GM12878 (cell line): Measurements from ENCODE around the gene GCNT1. TPM values are rescaled to one million over a fixed set of nuclear protein-coding genes. Genes with fewer than 3 reads are reported as not detected.

Source experiments
- ATAC-seq: fragments of 200-7000 bp; cut with Tn5 transposase; 3 replicates; pipeline ENCODE4 v1.9.1; 2020; ENCODE audit warnings: mild to moderate bottlenecking, moderate library complexity
- BruUV-seq: library from RNA; stranded (reverse); fragments of 400-500 nt; replicated peaks from 2 replicates; lab custom pipeline; 2021; lab: Mats Ljungman, UMichigan
- CTCF ChIA-PET: fragments of 300-600 bp; sonication (Branson Sonifier 250); formaldehyde crosslinking; extraction: SDS; loops from one replicate; lab custom pipeline; 2021; ENCODE audit warnings: inconsistent platforms; lab: Yijun Ruan, JAX
- POLR2A ChIA-PET: fragments of 350-600 bp; formaldehyde crosslinking; extraction: SDS; loops from one replicate; lab custom pipeline; 2021; ENCODE audit warnings: inconsistent platforms; lab: Charles Lee
- RAD21 ChIA-PET: fragments of 300-600 bp; sonication (Branson Sonifier 250); formaldehyde crosslinking; loops from one replicate; lab custom pipeline; 2023; ENCODE audit warnings: antibody characterized with exemption; ENCODE audit not compliant: unreplicated experiment; lab: Charles Lee
- SMC1A ChIA-PET: fragments of 300-600 bp; sonication (Branson Sonifier 250); formaldehyde crosslinking; loops from one replicate; lab custom pipeline; 2023; ENCODE audit not compliant: unreplicated experiment, uncharacterized antibody; lab: Charles Lee
- DNase-seq: peaks from one replicate; pipeline ENCODE4 v3.0.0-alpha.2; 2011; ENCODE audit warnings: low read depth, low spot score
- FAIRE-seq: peaks from 3 replicates; lab custom pipeline; 2011; peaks lifted over from hg19 to GRCh38; lab: Jason Lieb, UNC
- H2AFZ ChIP-seq: 2 replicates; pipeline ENCODE4 v1.6.0; 2011; ENCODE audit warnings: low read depth, low read length, control low read depth; ENCODE audit not compliant: control insufficient read depth
- H3K27ac ChIP-seq: 2 replicates; pipeline ENCODE4 v1.5.1; 2011; ENCODE audit warnings: control low read depth; ENCODE audit not compliant: control insufficient read depth, insufficient read depth
- H3K27me3 ChIP-seq, 2 experiments: replicated peaks in 1 of 2; 2 replicates each; pipeline versions ENCODE4 v1.6.0 to v1.6.1; 2011; ENCODE audit warnings: low read length in 1 of 2; ENCODE audit not compliant: control insufficient read depth in 2 of 2, insufficient read depth in 2 of 2
- H3K36me3 ChIP-seq, 2 experiments: 2 replicates each; pipeline ENCODE4 v1.5.1; 2011; ENCODE audit warnings: low read length in 1 of 2; ENCODE audit not compliant: control insufficient read depth in 2 of 2, insufficient read depth in 2 of 2
- H3K4me1 ChIP-seq: 2 replicates; pipeline ENCODE4 v1.6.1; 2011; ENCODE audit warnings: mild to moderate bottlenecking, low read length, moderate library complexity, mixed read lengths; ENCODE audit not compliant: control insufficient read depth, insufficient read depth
- H3K4me2 ChIP-seq: 2 replicates; pipeline ENCODE4 v1.6.0; 2011; ENCODE audit warnings: control low read depth; ENCODE audit not compliant: control insufficient read depth, insufficient read depth
- H3K4me3 ChIP-seq: fragments of 200-600 bp; sonication (generic); 2 replicates; pipeline ENCODE4 v1.5.1; 2016
- H3K79me2 ChIP-seq: 2 replicates; pipeline ENCODE4 v1.6.0; 2011; ENCODE audit warnings: low read length; ENCODE audit not compliant: control insufficient read depth, insufficient read depth
- H3K9ac ChIP-seq: 2 replicates; pipeline ENCODE4 v1.8.0; 2011; ENCODE audit warnings: low read length, control low read depth, mixed read lengths; ENCODE audit not compliant: control insufficient read depth, insufficient read depth
- H3K9me3 ChIP-seq: replicated peaks from 3 replicates; pipeline ENCODE4 v1.5.1; 2011; ENCODE audit warnings: mild to moderate bottlenecking, low read length; ENCODE audit not compliant: control insufficient read depth, insufficient read depth
- H4K20me1 ChIP-seq: 2 replicates; pipeline ENCODE4 v1.6.0; 2011; ENCODE audit not compliant: control insufficient read depth, insufficient read depth
- ATF2 ChIP-seq: IDR thresholded peaks from 2 replicates; pipeline ENCODE4 v1.6.1; 2012; ENCODE audit warnings: low read length, inconsistent platforms
- CTCF ChIP-seq, 3 experiments: IDR thresholded peaks in 2 of 3; conservative IDR thresholded peaks in 1 of 3; 2 replicates each; pipeline ENCODE4 v1.5.1; 2011; ENCODE audit warnings: low read depth in 3 of 3, low read length in 3 of 3, mild to moderate bottlenecking in 3 of 3, control low read depth in 2 of 3, moderate library complexity in 2 of 3, inconsistent platforms in 1 of 3, mixed read lengths in 1 of 3; ENCODE audit not compliant: control insufficient read depth in 2 of 3, insufficient read depth in 1 of 3; ENCODE audit errors: extremely low read depth in 1 of 3
- MLLT1 ChIP-seq: fragments of 450-650 bp; IDR thresholded peaks from 2 replicates; pipeline ENCODE4 v1.6.1; 2016; ENCODE audit warnings: mild to moderate bottlenecking
- RUNX3 ChIP-seq: IDR thresholded peaks from 2 replicates; pipeline ENCODE4 v1.6.1; 2012; ENCODE audit warnings: low read length, inconsistent platforms
- STAT1 ChIP-seq: fragments of 450-650 bp; conservative IDR thresholded peaks from 2 replicates; pipeline ENCODE4 v1.6.1; 2014; ENCODE audit warnings: antibody characterized with exemption, mild to moderate bottlenecking
- SUZ12 ChIP-seq: fragments of 200-600 bp; sonication (generic); IDR thresholded peaks from one replicate; pipeline ENCODE4 v1.6.1; 2018; ENCODE audit warnings: antibody characterized with exemption, mild to moderate bottlenecking; ENCODE audit not compliant: unreplicated experiment
- USF1 ChIP-seq: IDR thresholded peaks from 2 replicates; pipeline ENCODE4 v1.6.1; 2011; ENCODE audit warnings: borderline replicate concordance, low read depth, mild to moderate bottlenecking, moderate library complexity, mixed read lengths, low read length; ENCODE audit not compliant: insufficient read depth; ENCODE audit errors: extremely low read length
- WGBS: methylation state at CpG from one replicate; pipeline ENCODE4 v1.1.6; 2016; ENCODE audit warnings: low lambda C conversion rate; ENCODE audit not compliant: insufficient replicate concordance, insufficient coverage; ENCODE audit errors: missing lambda C conversion rate; 5-methylcytosine and 5-hydroxymethylcytosine counted together
- in situ Hi-C: fragments of 300-500 bp; cut with MboI; formaldehyde crosslinking; loops from 9 replicates; pipeline ENCODE4 v1.14.3; 2018; ENCODE audit warnings: mixed read lengths
- intact Hi-C: fragments of 100-400 bp; cut with micrococcal nuclease; formaldehyde crosslinking; loops from one replicate; pipeline ENCODE4 v1.14.2; 2022; ENCODE audit not compliant: unreplicated experiment
- polyA plus RNA-seq, 11 experiments: library from polyadenylated mRNA; depleted of rRNA in 4 of 11; unstranded in 6 of 11; stranded (reverse) in 5 of 11; fragments of >200 nt; fragmentation: Nextera tagmentation in 4 of 11; fragmentation: Illumina TruSeq in 1 of 11; extraction: Ambion mirVana in 4 of 11; extraction: Trizol in 1 of 11; gene quantifications; 1 replicate in 1 of 11; 2 replicates in 10 of 11; pipeline versions ENCODE4 v1.2.1 to v1.2.3, GENCODE V29; 2011 to 2016; ENCODE audit warnings: inconsistent platforms in 2 of 11, missing spikeins in 2 of 11, low read depth in 1 of 11
- total RNA-seq, 4 experiments: library from RNA; depleted of rRNA in 3 of 4; stranded (reverse); fragments of >200 nt in 3 of 4; fragmentation: Illumina TruSeq in 1 of 4; extraction: Trizol in 1 of 4; gene quantifications; 2 replicates each; pipeline versions ENCODE4 v1.2.1 to v1.2.3, GENCODE V29; 2013 to 2021

GCNT1 gene
- total and polyA plus RNA-seq, 10 of the 15 experiments (the other 5 are each of a cell fraction or from before 2014, with no cell fraction given) = 2.8 to 17.8 (median 7.1) TPM

GRCh38 chr9:76530458-76531110, 71.6 kb downstream of the GCNT1 start:
- H3K79me2 ChIP-seq = no peaks in the 10 kb centered on the region
- ATAC-seq = no peak
- H3K4me2 ChIP-seq = 0 out of 2 replicates have a peak overlapping the region, but pooled peaks have one; percentile 5
- no peaks in the 10 kb centered on the region for H4K20me1 ChIP-seq
- POLR2A ChIA-PET = no interaction called here
- H3K9ac ChIP-seq = 0 out of 2 replicates have a peak overlapping the region, but pooled peaks have one; percentile 5
- TF ChIP-seq CTCF (IDR thresholded peaks at IDR 0.05 in 2 of 3, conservative IDR thresholded peaks at IDR 0.05 in 1 of 3; ENCODE audit: control insufficient read depth in 2 of 3, extremely low read depth in 1 of 3, insufficient read depth in 1 of 3, low read depth in 3 of 3, low read length in 3 of 3) (no peak), RUNX3 (peak; percentile 15; the same call in 1 of the 2 replicates)
- TF ChIP-seq, all 136 proteins: peak for 1
- intact Hi-C loops = no loop called here
- RAD21 ChIA-PET = no interaction called here
- BruUV-seq = no TSS peak
- Histone ChIP-seq H3K9me3 (no peaks in the 10 kb centered on the region; the same call in 2 of the 3 replicates), H3K27ac (peak overlapping the region; percentile 35), H3K27me3 (no peaks in the 10 kb centered on the region), H2AFZ (peak overlapping the region; percentile 25), H3K4me1 (peaks cover 6% of the 10 kb centered on the region), H3K4me3 (no peak overlapping the region), H3K36me3 (no peaks in the 10 kb centered on the region)
- no peak for FAIRE-seq
- in situ Hi-C loops = no loop called here
- SMC1A ChIA-PET = no interaction called here
- CTCF ChIA-PET = interaction anchor here (0.6 kb wide), 1 partner anchor 124 kb away, joined by 3 read pairs; no protein-coding TSS in a partner anchor
- no peak for DNase-seq
- 2% methylated on average over 6 of the region's 6 CpGs for WGBS

- SMC1A ChIA-PET = no interaction called here
- no peak for DNase-seq
- Histone ChIP-seq H2AFZ (no peak overlapping the region), H3K27me3 (no peaks in the 10 kb centered on the region), H3K4me1 (peaks cover 6% of the 10 kb centered on the region), H3K9me3 (no peaks in the 10 kb centered on the region; the same call in 2 of the 3 replicates), H3K9ac (no peak overlapping the region), H3K36me3 (no peaks in the 10 kb centered on the region), H3K27ac (peak overlapping the region; percentile 35), H3K4me2 (no peak overlapping the region), H3K4me3 (no peak overlapping the region), H3K79me2 (no peaks in the 10 kb centered on the region), H4K20me1 (no peaks in the 10 kb centered on the region)
- POLR2A ChIA-PET = no interaction called here
- no peak for ATAC-seq
- WGBS = 68% methylated on average over 3 of the region's 3 CpGs
- in situ Hi-C loops (no loop called here), intact Hi-C loops (no loop called here)
- BruUV-seq = no TSS peak
- no peak for FAIRE-seq
- RAD21 ChIA-PET = no interaction called here
- CTCF ChIA-PET = no interaction called here
- TF ChIP-seq MLLT1 (no peak), ATF2 (no peak), SUZ12 (no peak), USF1 (no peak), STAT1 (no peak)
Measured at GRCh38 chr9:76531231-76531780, 72.3 kb downstream of the GCNT1 start.
